Measurements from ENCODE around the gene SNED1.

The SNED1 gene

GRCh38 chr2:241006412-241006811 is 8.0 kb downstream of the SNED1 start:
- DNase-seq (ENCODE audit: low read depth in 2 of 2) = no peak

GRCh38 chr2:241007111-241007510 is 8.7 kb downstream of the SNED1 start:
- DNase-seq (ENCODE audit: low read depth in 2 of 2) = no peak

GRCh38 chr2:241007880-241008710 is 9.7 kb downstream of the SNED1 start:
- DNase-seq (ENCODE audit: low read depth in 2 of 2) = no peak

- DNase-seq (ENCODE audit: low read depth in 2 of 2) = no peak
These were observed 10.3 kb downstream of the SNED1 start for GRCh38 chr2:241008711-241009121.

GRCh38 chr2:241009191-241009590 is 10.8 kb downstream of the SNED1 start:
- DNase-seq (ENCODE audit: low read depth in 2 of 2) = no peak

DNA sequence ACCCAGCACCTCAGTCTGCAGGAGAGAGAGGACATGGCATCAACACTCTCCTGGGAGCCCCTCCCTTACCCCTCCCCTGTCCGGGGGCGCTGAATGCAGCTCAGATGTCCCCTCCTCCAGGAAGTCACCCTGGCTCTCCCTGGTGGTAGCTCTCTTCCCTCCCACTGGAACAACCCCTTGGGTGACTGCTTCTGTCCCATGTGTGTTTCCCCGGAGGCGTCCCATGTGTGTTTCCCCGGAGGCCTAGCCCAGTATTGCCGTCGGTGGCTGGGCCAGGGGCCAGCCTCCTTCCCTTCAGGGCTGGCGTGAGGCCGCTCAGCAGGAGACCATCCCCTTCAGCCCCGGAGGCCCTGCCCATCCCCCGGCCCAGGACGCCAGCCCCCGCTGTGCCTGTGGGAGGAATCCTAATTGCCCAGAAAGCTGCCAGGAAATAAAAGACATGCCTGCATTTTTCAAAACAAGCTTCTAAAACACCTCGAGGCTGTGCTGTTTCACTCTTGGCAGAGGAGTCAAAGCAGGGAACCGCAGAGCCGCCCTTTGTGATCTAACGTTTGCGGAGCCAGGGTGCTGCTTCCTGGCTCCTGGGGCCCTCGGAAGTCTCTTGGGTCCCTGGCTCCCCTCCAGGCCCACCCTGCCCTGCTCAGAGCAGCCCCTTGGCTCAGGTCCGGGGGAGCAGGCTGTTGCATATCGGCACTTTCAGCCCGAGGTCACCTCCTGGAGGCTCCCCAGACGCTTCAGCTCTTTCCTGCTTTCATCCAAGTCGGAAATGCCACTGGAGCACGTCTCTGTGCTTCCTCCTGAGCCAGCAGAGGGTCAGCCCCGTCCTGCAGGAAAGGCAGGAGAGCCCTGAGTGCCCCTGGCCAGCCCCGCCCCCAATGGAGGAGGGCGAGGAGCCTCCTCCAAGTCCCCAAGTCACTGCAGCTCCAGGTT is 11.4 kb downstream of the SNED1 start:
- peak in 1 of 2 donors; percentile 29 for DNase-seq (ENCODE audit: low read depth in 2 of 2)

DNA sequence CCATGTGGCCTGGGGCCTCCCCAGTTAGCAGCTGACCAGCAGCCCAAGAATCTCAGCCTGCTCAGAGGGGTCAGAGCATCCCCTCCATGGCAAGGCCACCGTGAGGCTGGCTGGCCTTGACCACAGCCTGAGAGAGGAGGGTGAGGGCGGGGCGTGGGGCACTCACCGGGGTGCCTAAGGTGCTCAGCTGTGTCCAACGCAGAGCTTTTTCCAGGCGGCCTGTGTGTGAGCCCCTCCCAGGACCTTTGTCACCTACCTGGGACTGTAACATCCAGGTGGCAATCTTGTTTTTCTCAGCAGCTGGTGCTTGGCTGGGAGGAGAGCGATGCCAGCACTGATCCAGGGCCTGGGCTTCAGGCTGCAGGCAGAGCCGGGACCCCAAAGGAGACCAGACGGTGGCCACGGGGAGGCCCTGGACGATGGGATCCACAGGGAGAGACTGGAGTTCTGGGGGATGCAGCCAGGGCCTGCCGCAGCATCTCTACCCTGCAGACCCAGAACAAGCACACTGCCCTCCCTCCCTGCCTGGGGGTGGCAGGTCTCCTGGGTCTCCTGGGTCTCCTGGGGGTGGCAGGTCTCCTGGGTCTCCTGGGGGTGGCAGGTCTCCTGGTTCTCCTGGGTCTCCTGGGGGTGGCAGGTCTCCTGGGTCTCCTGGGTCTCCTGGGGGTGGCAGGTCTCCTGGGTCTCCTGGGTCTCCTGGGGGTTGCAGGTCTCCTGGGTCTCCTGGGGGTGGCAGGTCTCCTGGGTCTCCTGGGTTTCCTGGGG is 12.3 kb downstream of the SNED1 start:
- no peak for DNase-seq (ENCODE audit: low read depth in 2 of 2)

DNA sequence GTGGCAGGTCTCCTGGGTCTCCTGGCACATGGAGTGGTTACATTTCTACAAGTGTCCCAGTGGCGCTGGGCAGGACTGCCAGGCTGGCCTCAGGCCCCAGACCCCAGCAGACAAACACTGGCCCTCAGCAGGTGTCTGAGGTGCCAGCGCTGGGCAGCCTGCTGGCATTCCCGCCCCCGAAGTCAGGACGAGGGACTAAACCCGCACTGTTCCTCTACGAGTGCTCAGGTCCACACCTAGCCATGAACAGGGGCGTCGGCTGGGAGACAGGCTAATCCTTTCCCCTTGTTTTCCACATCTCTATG is 12.8 kb downstream of the SNED1 start:
- DNase-seq (ENCODE audit: low read depth in 2 of 2) = no peak

DNA sequence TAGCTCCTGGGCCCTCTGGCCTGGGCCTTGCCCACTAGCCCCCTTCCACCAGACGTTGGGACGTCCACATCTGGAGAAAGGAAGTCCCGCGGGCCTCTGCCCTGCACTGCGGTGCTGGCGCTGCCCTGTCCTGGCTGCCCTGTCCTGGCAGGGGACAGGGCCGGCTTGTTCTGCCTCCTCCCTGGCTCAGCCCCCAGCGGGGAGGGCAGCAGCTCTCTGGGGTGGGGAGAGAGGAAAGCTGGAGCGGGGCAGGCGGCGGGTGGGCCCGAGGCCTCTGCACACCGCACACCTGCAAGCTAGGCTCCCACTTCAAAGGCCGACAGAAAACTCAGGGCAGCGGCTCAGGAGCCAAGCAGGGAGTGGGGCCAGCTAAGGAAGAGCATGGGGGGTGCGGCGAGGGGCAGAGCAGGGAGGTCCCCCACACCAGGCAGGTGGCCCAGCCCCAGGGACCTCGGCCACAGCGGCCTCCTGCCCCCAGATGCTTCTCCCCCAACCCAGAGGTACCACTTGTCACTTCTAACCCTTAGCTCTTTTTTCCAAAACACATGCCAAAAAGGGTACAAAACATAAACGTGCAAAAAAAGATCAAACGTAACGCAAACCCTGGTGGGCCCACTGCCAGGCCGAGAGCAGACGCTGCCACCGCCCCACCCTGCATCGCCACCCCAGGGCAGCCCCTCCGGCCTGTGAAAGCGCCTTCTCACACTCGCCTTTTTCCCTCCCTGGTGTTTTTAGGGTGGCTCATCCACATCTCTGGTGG is 13.5 kb downstream of the SNED1 start:
- no peak for DNase-seq (ENCODE audit: low read depth in 2 of 2)

- no peak for DNase-seq (ENCODE audit: low read depth in 2 of 2)
These were observed 15.8 kb downstream of the SNED1 start for GRCh38 chr2:241014224-241014623.

DNA sequence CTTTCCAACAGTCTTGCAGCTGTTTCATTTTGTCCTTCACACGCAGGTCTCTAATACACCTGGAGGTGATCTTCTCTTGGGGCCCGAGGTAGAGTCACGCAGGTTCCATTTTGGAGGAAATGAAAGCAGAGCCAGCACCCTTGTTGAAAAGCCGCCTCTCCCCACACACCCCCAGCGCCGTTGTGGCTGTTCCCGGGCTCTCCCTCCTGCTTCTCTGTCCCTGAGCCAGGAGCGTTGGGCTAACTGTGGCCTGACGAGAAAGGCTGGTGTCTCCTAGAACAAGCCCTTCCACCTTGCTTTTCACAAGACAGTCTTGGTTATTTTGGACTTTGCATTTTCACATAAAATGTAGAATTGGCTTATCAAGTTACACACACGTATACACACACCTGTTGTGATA is 16.3 kb downstream of the SNED1 start:
- no peak for DNase-seq (ENCODE audit: low read depth in 2 of 2)

- no peak for DNase-seq (ENCODE audit: low read depth in 2 of 2)
These were observed 17.0 kb downstream of the SNED1 start for GRCh38 chr2:241015439-241015838.

GRCh38 chr2:241017228-241017940 is 19.0 kb downstream of the SNED1 start:
- no peak for DNase-seq (ENCODE audit: low read depth in 2 of 2)

- DNase-seq (ENCODE audit: low read depth in 2 of 2) = peak in 1 of 2 donors; percentile 21
These were observed 19.9 kb downstream of the SNED1 start for GRCh38 chr2:241018051-241018891.

DNA sequence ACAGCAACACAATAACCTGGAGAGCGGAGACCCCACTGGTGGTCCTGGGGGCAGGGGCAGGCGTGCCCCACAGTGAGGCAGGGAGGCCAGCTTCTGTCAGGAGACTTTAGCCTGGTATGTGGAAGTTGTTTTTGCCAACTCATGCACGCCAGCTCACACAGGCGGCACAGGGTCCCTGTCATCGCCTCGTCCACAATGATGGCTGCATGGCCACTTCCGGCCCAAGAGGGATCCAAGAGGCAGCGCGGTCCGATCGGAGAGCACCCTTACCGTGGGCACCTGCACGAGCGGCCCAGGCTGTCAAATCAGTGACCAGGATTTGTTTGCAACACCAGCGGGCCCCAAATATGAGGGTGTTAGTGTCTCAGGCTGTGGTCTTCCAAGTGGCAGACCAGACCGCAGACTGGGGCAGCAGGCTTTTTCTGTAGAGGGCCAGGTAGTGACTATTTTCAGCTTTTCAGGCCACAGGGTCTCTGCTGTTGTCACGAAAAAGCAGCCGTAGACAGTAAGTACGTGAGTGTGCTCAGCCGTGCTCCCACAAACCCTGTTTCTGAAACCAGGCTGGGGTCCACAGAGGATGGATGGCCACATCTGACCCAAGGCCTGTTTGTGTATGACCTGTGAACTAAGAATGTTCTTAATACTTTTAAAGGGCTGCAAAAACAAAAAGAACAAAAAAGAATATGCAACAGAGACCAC is 21.2 kb downstream of the SNED1 start:
- DNase-seq (ENCODE audit: low read depth in 2 of 2) = no peak

DNA sequence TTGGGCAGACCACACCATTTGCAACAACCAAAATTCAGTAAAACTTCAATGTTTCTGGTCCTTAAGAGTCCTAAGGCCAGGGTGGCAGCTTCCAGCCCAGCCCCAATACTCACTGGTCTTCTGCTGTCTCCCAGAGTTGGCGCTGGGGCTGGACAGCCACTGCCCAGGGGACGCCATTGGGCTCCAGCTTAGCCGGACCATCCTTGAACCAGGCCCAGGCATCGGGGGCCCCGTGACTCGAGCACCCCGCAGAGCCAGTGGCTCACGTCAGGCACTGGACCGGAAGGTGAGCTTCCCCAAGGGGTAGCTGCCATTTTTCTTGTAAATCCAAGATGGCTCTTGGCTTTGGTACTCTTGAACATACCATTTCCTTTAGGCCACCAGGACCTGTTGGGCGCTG is 21.8 kb downstream of the SNED1 start:
- no peak for DNase-seq (ENCODE audit: low read depth in 2 of 2)

DNA sequence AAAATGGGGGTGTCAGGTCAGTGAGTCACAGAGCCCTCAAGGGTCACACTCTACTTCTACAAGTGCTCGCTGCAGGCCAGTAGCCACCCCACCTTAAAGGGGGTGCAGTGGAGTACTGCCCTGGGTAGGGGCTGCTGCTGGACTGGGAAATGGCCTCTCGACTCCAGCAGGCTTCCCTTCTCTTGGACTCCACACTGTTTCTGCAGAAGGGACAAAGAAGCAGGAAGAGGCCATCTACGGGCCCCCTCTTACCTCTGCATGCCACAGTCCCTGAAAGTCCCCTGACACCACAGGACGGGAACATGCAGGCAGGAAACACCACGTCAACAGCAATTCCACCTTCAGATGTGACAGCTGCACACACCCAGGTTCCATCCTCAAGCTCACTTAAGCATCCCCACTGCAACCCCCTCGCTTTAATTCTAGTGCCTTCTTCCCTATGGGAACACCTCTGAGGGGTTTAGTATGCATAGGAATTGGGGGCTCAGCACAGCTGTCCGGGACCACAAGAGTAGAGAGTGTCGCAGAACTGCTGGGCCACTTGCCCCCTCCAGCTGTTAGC is 22.3 kb downstream of the SNED1 start:
- DNase-seq (ENCODE audit: low read depth in 2 of 2) = no peak

- no peak for DNase-seq (ENCODE audit: low read depth in 2 of 2)
These were observed 27.2 kb downstream of the SNED1 start for GRCh38 chr2:241025639-241026038.
